H1 (cell line): ENCODE results near the gene MORC1. TPM values are rescaled to one million over a fixed set of nuclear protein-coding genes. Genes with fewer than 3 reads are reported as not detected.

Experiments
- BACH1 ChIP-seq: IDR thresholded peaks from 2 replicates; pipeline ENCODE4 v1.6.1; 2012; ENCODE audit warnings: low read length, improper control_type of control experiment
- CBX8 ChIP-seq: fragments of 300-800, 300-1000 bp; sonication (generic); IDR thresholded peaks from 2 replicates; pipeline ENCODE4 v1.7.1; 2016; ENCODE audit warnings: low read depth, low read length, borderline replicate concordance
- CTCF ChIP-seq, 3 experiments: IDR thresholded peaks; 1 replicate in 2 of 3; 2 replicates in 1 of 3; pipeline versions ENCODE4 v1.5.1 to v1.6.1; 2011; ENCODE audit warnings: low read length in 3 of 3, mild to moderate bottlenecking in 3 of 3, inconsistent platforms in 2 of 3, low read depth in 1 of 3, moderate library complexity in 1 of 3; ENCODE audit not compliant: insufficient read depth in 1 of 3; ENCODE audit errors: control extremely low read depth in 1 of 3
- MAFK ChIP-seq: IDR thresholded peaks from 2 replicates; pipeline ENCODE4 v1.6.1; 2012; ENCODE audit warnings: low read depth, mild to moderate bottlenecking, improper control_type of control experiment, low read length
- NANOG ChIP-seq: IDR thresholded peaks from 2 replicates; pipeline ENCODE4 v1.6.1; 2011; ENCODE audit warnings: low read length, low read depth, mild to moderate bottlenecking, inconsistent platforms; ENCODE audit not compliant: insufficient read depth, poor library complexity, severe bottlenecking
- NRF1 ChIP-seq: IDR thresholded peaks from 2 replicates; pipeline ENCODE4 v1.6.1; 2011; ENCODE audit warnings: mild to moderate bottlenecking, low read depth, low read length, improper control_type of control experiment
- RXRA ChIP-seq: IDR thresholded peaks from 2 replicates; pipeline ENCODE4 v1.6.1; 2011; ENCODE audit warnings: low read depth, mild to moderate bottlenecking, low read length, moderate library complexity; ENCODE audit not compliant: insufficient read depth
- ZNF274 ChIP-seq: IDR thresholded peaks from 2 replicates; pipeline ENCODE4 v1.7.0; 2012; ENCODE audit warnings: low read length, borderline replicate concordance; ENCODE audit errors: extremely low read depth
- polyA plus RNA-seq, 7 experiments: library from polyadenylated mRNA; depleted of rRNA in 3 of 7; stranded (reverse) in 5 of 7; unstranded in 2 of 7; fragments of >200 nt in 5 of 7; fragments of 200-250 nt in 2 of 7; gene quantifications; 1 replicate in 5 of 7; 2 replicates in 1 of 7; 4 replicates in 1 of 7; pipeline versions ENCODE4 v1.2.1 to v1.2.3, GENCODE V29; 2011 to 2013; ENCODE audit warnings: missing spikeins in 2 of 7, mixed read lengths in 2 of 7
- total RNA-seq: library from RNA; stranded (reverse); fragmentation: NEBNext Ultra II Directional; extraction: Animal tissue kit (Norgen Biotek cat#: 25700); gene quantifications from 2 replicates; pipeline ENCODE4 v1.2.1, GENCODE V29; 2021
- TF ChIP-seq, protein P1 (sequence below): fragments of 300-600 bp; sonication (generic); IDR thresholded peaks from 2 replicates; pipeline ENCODE4 v1.7.1; 2012; ENCODE audit warnings: low read length, moderate library complexity, mild to moderate bottlenecking, inconsistent platforms; ENCODE audit not compliant: insufficient replicate concordance

The MORC1 gene
- total and polyA plus RNA-seq, 2 of the 8 experiments (the other 6 are each of a cell fraction or from before 2014, with no cell fraction given) = not detected

DNA sequence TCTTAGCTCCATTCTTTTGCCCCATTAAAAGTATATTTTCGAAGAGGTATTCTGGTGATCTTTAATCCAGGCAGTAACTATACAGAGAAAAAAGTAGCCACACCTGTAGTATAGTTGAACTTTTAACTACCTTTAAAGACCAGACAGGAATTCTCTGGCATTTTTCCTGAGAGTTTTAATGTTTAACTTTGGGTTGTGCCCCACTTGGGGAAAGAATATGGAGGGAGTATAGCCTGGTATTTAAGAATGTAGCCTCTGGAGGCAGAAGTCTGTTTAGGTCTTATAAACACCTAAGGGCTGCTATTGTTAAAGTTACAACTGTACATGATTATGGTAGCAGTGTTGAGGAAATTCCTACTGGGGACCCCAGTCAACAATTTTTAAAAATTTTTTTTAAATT, 37.9 kb upstream of the MORC1 start (continued):
- TF ChIP-seq, protein P1, sequence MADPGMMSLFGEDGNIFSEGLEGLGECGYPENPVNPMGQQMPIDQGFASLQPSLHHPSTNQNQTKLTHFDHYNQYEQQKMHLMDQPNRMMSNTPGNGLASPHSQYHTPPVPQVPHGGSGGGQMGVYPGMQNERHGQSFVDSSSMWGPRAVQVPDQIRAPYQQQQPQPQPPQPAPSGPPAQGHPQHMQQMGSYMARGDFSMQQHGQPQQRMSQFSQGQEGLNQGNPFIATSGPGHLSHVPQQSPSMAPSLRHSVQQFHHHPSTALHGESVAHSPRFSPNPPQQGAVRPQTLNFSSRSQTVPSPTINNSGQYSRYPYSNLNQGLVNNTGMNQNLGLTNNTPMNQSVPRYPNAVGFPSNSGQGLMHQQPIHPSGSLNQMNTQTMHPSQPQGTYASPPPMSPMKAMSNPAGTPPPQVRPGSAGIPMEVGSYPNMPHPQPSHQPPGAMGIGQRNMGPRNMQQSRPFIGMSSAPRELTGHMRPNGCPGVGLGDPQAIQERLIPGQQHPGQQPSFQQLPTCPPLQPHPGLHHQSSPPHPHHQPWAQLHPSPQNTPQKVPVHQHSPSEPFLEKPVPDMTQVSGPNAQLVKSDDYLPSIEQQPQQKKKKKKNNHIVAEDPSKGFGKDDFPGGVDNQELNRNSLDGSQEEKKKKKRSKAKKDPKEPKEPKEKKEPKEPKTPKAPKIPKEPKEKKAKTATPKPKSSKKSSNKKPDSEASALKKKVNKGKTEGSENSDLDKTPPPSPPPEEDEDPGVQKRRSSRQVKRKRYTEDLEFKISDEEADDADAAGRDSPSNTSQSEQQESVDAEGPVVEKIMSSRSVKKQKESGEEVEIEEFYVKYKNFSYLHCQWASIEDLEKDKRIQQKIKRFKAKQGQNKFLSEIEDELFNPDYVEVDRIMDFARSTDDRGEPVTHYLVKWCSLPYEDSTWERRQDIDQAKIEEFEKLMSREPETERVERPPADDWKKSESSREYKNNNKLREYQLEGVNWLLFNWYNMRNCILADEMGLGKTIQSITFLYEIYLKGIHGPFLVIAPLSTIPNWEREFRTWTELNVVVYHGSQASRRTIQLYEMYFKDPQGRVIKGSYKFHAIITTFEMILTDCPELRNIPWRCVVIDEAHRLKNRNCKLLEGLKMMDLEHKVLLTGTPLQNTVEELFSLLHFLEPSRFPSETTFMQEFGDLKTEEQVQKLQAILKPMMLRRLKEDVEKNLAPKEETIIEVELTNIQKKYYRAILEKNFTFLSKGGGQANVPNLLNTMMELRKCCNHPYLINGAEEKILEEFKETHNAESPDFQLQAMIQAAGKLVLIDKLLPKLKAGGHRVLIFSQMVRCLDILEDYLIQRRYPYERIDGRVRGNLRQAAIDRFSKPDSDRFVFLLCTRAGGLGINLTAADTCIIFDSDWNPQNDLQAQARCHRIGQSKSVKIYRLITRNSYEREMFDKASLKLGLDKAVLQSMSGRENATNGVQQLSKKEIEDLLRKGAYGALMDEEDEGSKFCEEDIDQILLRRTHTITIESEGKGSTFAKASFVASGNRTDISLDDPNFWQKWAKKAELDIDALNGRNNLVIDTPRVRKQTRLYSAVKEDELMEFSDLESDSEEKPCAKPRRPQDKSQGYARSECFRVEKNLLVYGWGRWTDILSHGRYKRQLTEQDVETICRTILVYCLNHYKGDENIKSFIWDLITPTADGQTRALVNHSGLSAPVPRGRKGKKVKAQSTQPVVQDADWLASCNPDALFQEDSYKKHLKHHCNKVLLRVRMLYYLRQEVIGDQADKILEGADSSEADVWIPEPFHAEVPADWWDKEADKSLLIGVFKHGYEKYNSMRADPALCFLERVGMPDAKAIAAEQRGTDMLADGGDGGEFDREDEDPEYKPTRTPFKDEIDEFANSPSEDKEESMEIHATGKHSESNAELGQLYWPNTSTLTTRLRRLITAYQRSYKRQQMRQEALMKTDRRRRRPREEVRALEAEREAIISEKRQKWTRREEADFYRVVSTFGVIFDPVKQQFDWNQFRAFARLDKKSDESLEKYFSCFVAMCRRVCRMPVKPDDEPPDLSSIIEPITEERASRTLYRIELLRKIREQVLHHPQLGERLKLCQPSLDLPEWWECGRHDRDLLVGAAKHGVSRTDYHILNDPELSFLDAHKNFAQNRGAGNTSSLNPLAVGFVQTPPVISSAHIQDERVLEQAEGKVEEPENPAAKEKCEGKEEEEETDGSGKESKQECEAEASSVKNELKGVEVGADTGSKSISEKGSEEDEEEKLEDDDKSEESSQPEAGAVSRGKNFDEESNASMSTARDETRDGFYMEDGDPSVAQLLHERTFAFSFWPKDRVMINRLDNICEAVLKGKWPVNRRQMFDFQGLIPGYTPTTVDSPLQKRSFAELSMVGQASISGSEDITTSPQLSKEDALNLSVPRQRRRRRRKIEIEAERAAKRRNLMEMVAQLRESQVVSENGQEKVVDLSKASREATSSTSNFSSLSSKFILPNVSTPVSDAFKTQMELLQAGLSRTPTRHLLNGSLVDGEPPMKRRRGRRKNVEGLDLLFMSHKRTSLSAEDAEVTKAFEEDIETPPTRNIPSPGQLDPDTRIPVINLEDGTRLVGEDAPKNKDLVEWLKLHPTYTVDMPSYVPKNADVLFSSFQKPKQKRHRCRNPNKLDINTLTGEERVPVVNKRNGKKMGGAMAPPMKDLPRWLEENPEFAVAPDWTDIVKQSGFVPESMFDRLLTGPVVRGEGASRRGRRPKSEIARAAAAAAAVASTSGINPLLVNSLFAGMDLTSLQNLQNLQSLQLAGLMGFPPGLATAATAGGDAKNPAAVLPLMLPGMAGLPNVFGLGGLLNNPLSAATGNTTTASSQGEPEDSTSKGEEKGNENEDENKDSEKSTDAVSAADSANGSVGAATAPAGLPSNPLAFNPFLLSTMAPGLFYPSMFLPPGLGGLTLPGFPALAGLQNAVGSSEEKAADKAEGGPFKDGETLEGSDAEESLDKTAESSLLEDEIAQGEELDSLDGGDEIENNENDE = no peak
- TF ChIP-seq CBX8 (no peak), CTCF (IDR thresholded peaks at IDR 0.05; ENCODE audit: control extremely low read depth in 1 of 3, insufficient read depth in 1 of 3, low read depth in 1 of 3, low read length in 3 of 3) (no peak), ZNF274 (no peak), NRF1 (no peak), NANOG (no peak), RXRA (no peak), BACH1 (no peak), MAFK (no peak)
